SK-N-SH treated with all-trans-retinoic acid at 6 μM for 48 hours (cell line): ENCODE measurements around the gene GAL.

Experiments used
- ATAC-seq: fragments of 200-7000 bp; cut with Tn5 transposase; 3 replicates; pipeline ENCODE4 v1.9.1; 2020; ENCODE audit warnings: mild to moderate bottlenecking, moderate library complexity
- BACH2 ChIP-seq: fragments of 250-450 bp; sonication (Bioruptor Pico); IDR thresholded peaks from 2 replicates; pipeline ENCODE4 v1.9.0; 2021; ENCODE audit warnings: mild to moderate bottlenecking, borderline replicate concordance
- CSDC2 ChIP-seq: fragments of 250-450 bp; sonication (Bioruptor Pico); IDR thresholded peaks from 2 replicates; pipeline ENCODE4 v1.5.0; 2020; ENCODE audit warnings: mild to moderate bottlenecking, moderate library complexity
- ESRRG ChIP-seq: fragments of 250-450 bp; sonication (Bioruptor Pico); IDR thresholded peaks from 2 replicates; pipeline ENCODE4 v1.6.1; 2021; ENCODE audit warnings: mild to moderate bottlenecking
- ISL1 ChIP-seq: fragments of 250-450 bp; sonication (Bioruptor Pico); IDR thresholded peaks from 2 replicates; pipeline ENCODE4 v2.1.2; 2022; ENCODE audit warnings: mild to moderate bottlenecking, moderate library complexity
- OSR1 ChIP-seq: fragments of 250-450 bp; sonication (Bioruptor Pico); IDR thresholded peaks from 2 replicates; pipeline ENCODE4 v1.8.0; 2022; ENCODE audit warnings: moderate library complexity, mild to moderate bottlenecking, inconsistent platforms
- PPARA ChIP-seq: fragments of 250-450 bp; sonication (Bioruptor Pico); IDR thresholded peaks from 2 replicates; pipeline ENCODE4 v1.5.0; 2020; ENCODE audit warnings: mild to moderate bottlenecking, borderline replicate concordance
- RARB ChIP-seq: fragments of 250-450 bp; sonication (Bioruptor Pico); IDR thresholded peaks from 2 replicates; pipeline ENCODE4 v1.8.0; 2021; ENCODE audit warnings: mild to moderate bottlenecking, moderate library complexity
- TCF4 ChIP-seq: fragments of 250-450 bp; sonication (Bioruptor Pico); IDR thresholded peaks from 2 replicates; pipeline ENCODE4 v1.8.0; 2021; ENCODE audit warnings: mild to moderate bottlenecking, moderate library complexity, borderline replicate concordance
- TOX ChIP-seq: fragments of 250-450 bp; sonication (Bioruptor Pico); IDR thresholded peaks from 2 replicates; pipeline ENCODE4 v1.8.0; 2021; ENCODE audit warnings: mild to moderate bottlenecking, moderate library complexity, borderline replicate concordance
- ZC3H10 ChIP-seq: fragments of 250-450 bp; sonication (Bioruptor Pico); IDR thresholded peaks from 2 replicates; pipeline ENCODE4 v1.5.1; 2021; ENCODE audit warnings: mild to moderate bottlenecking, moderate library complexity
- ZFP3 ChIP-seq: fragments of 250-450 bp; sonication (Bioruptor Pico); IDR thresholded peaks from 2 replicates; pipeline ENCODE4 v1.5.0; 2020; ENCODE audit warnings: mild to moderate bottlenecking, moderate library complexity
- ZFP30 ChIP-seq: fragments of 450-650 bp; formaldehyde crosslinking; IDR thresholded peaks from 2 replicates; pipeline ENCODE4 v1.5.0; 2022; ENCODE audit warnings: mild to moderate bottlenecking, moderate library complexity
- ZNF565 ChIP-seq: fragments of 450-650 bp; formaldehyde crosslinking; conservative IDR thresholded peaks from 2 replicates; pipeline ENCODE4 v1.5.0; 2020; ENCODE audit warnings: low read depth, mild to moderate bottlenecking, moderate library complexity
- ZNF70 ChIP-seq: fragments of 450-650 bp; formaldehyde crosslinking; IDR thresholded peaks from 2 replicates; pipeline ENCODE4 v1.5.0; 2020; ENCODE audit warnings: mild to moderate bottlenecking, moderate library complexity
- ZNF8 ChIP-seq: fragments of 450-650 bp; formaldehyde crosslinking; IDR thresholded peaks from 2 replicates; pipeline ENCODE4 v1.5.0; 2020; ENCODE audit warnings: mild to moderate bottlenecking, moderate library complexity
- TF ChIP-seq, protein P1 (sequence below): fragments of 250-450 bp; sonication (Bioruptor Pico); IDR thresholded peaks from 2 replicates; pipeline ENCODE4 v1.5.0; 2020; ENCODE audit warnings: mild to moderate bottlenecking, moderate library complexity
- TF ChIP-seq, protein P2 (sequence below): fragments of 250-450 bp; sonication (Bioruptor Pico); IDR thresholded peaks from 2 replicates; pipeline ENCODE4 v1.5.1; 2020; ENCODE audit warnings: low read depth, mild to moderate bottlenecking, moderate library complexity
- TF ChIP-seq, protein P3 (sequence below): fragments of 250-450 bp; sonication (Bioruptor Pico); IDR thresholded peaks from 2 replicates; pipeline ENCODE4 v1.8.0; 2020; ENCODE audit warnings: mild to moderate bottlenecking, moderate library complexity, borderline replicate concordance
- TF ChIP-seq, protein P4 (sequence below): fragments of 250-450 bp; sonication (Bioruptor Pico); IDR thresholded peaks from 2 replicates; pipeline ENCODE4 v1.8.0; 2021; ENCODE audit warnings: low read depth, mild to moderate bottlenecking, moderate library complexity, borderline replicate concordance

GAL gene

DNA sequence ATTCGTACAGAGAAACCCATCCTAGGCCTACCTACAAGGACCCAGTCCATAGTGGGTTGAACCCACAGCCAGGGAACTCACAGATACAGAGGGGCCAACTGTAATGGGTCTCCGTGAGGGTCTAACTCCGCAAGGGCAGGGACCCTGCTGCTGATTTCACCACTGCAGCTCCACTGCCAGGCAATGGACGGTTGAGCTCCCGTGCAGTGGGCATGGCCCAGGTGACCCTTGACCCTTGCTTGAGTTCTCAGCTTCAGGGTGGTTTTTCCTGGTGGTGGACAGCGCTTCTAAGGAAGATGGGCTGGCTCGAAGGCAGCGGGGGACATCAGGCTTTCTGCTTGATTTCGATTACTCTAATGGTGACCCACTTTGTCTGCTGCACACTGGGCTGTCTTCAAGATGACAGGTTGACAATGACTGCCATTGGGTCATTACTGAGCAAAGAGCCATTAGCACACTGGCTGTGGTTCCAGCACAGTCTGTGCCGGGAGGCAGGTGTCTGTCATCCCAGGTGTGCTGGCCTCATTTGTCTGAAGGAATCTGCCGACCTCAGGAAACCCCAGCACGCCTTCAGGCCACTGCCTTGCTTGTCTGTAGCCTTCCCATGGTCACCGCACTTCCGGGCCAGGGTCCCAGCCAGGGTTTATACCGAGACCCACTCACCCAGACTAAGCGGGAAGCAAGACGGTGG, 3.7 kb upstream of the GAL start:
- ATAC-seq = no peak
- TF ChIP-seq OSR1 (CRISPR knock-in tag) (no peak), TOX (CRISPR knock-in tag) (no peak), PPARA (no peak), ZC3H10 (CRISPR knock-in tag) (no peak), BACH2 (CRISPR knock-in tag) (no peak), ZNF565 (no peak)
- TF ChIP-seq, protein P1, sequence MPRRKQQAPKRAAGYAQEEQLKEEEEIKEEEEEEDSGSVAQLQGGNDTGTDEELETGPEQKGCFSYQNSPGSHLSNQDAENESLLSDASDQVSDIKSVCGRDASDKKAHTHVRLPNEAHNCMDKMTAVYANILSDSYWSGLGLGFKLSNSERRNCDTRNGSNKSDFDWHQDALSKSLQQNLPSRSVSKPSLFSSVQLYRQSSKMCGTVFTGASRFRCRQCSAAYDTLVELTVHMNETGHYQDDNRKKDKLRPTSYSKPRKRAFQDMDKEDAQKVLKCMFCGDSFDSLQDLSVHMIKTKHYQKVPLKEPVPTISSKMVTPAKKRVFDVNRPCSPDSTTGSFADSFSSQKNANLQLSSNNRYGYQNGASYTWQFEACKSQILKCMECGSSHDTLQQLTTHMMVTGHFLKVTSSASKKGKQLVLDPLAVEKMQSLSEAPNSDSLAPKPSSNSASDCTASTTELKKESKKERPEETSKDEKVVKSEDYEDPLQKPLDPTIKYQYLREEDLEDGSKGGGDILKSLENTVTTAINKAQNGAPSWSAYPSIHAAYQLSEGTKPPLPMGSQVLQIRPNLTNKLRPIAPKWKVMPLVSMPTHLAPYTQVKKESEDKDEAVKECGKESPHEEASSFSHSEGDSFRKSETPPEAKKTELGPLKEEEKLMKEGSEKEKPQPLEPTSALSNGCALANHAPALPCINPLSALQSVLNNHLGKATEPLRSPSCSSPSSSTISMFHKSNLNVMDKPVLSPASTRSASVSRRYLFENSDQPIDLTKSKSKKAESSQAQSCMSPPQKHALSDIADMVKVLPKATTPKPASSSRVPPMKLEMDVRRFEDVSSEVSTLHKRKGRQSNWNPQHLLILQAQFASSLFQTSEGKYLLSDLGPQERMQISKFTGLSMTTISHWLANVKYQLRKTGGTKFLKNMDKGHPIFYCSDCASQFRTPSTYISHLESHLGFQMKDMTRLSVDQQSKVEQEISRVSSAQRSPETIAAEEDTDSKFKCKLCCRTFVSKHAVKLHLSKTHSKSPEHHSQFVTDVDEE (CRISPR knock-in tag) = no peak
- TF ChIP-seq, protein P2, sequence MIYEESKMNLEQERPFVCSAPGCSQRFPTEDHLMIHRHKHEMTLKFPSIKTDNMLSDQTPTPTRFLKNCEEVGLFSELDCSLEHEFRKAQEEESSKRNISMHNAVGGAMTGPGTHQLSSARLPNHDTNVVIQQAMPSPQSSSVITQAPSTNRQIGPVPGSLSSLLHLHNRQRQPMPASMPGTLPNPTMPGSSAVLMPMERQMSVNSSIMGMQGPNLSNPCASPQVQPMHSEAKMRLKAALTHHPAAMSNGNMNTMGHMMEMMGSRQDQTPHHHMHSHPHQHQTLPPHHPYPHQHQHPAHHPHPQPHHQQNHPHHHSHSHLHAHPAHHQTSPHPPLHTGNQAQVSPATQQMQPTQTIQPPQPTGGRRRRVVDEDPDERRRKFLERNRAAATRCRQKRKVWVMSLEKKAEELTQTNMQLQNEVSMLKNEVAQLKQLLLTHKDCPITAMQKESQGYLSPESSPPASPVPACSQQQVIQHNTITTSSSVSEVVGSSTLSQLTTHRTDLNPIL (CRISPR knock-in tag) = no peak
- TF ChIP-seq, all 23 proteins: peak for 0

DNA sequence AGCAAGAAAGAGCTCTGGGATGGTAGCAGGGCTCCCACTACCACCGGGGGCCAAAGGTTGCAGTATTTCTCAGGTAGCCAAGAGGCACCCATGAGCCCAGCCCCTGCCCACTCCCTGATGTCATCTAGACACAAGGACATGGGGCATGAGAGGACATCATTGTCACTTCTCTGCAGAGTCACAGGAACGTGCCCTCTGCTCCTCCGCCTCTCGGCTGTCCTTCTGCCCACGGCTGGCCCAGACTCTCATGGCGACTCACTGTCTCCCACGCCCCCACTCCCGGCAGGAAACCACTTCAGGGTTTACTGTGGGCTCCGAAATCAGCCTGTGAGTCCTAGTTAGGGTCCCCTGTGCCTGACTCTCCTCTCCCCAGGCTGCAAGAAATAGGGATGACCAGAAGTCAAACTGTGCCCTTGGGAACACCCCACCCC, 1.8 kb upstream of the GAL start:
- ATAC-seq = no peak; the same call in 2 of the 3 replicates
- no peak for TF ChIP-seq ZNF565
- no peak for TF ChIP-seq ZC3H10 (CRISPR knock-in tag)
- TF ChIP-seq BACH2 (CRISPR knock-in tag) = no peak
- TF ChIP-seq ISL1 (CRISPR knock-in tag) = no peak
- TF ChIP-seq, protein P3, sequence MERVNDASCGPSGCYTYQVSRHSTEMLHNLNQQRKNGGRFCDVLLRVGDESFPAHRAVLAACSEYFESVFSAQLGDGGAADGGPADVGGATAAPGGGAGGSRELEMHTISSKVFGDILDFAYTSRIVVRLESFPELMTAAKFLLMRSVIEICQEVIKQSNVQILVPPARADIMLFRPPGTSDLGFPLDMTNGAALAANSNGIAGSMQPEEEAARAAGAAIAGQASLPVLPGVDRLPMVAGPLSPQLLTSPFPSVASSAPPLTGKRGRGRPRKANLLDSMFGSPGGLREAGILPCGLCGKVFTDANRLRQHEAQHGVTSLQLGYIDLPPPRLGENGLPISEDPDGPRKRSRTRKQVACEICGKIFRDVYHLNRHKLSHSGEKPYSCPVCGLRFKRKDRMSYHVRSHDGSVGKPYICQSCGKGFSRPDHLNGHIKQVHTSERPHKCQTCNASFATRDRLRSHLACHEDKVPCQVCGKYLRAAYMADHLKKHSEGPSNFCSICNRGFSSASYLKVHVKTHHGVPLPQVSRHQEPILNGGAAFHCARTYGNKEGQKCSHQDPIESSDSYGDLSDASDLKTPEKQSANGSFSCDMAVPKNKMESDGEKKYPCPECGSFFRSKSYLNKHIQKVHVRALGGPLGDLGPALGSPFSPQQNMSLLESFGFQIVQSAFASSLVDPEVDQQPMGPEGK (CRISPR knock-in tag) = no peak
- no peak for TF ChIP-seq CSDC2 (CRISPR knock-in tag)
- TF ChIP-seq, protein P2 (CRISPR knock-in tag) = no peak
- no peak for TF ChIP-seq ESRRG (CRISPR knock-in tag)
- TF ChIP-seq TCF4 (CRISPR knock-in tag) = no peak
- TF ChIP-seq ZFP30 (CRISPR knock-in tag) = no peak
- TF ChIP-seq RARB (CRISPR knock-in tag) = no peak
- no peak for TF ChIP-seq ZFP3 (CRISPR knock-in tag)
- TF ChIP-seq ZNF8 (CRISPR knock-in tag) = no peak
- TF ChIP-seq PPARA = no peak
- TF ChIP-seq, protein P1 (CRISPR knock-in tag) = no peak
- TF ChIP-seq ZNF70 (CRISPR knock-in tag) = no peak
- TF ChIP-seq, protein P4, sequence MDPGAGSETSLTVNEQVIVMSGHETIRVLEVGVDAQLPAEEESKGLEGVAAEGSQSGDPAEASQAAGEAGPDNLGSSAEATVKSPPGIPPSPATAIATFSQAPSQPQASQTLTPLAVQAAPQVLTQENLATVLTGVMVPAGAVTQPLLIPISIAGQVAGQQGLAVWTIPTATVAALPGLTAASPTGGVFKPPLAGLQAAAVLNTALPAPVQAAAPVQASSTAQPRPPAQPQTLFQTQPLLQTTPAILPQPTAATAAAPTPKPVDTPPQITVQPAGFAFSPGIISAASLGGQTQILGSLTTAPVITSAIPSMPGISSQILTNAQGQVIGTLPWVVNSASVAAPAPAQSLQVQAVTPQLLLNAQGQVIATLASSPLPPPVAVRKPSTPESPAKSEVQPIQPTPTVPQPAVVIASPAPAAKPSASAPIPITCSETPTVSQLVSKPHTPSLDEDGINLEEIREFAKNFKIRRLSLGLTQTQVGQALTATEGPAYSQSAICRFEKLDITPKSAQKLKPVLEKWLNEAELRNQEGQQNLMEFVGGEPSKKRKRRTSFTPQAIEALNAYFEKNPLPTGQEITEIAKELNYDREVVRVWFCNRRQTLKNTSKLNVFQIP (CRISPR knock-in tag) = no peak
